B cell (primary cell): Measurements from ENCODE around the gene COL19A1. TPM values are rescaled to one million over a fixed set of nuclear protein-coding genes. Genes with fewer than 3 reads are reported as not detected.

Experiments used
- ATAC-seq: fragments of 200-7000 bp; cut with Tn5 transposase; one replicate; pipeline ENCODE4 v1.10.0; 2021; ENCODE audit warnings: low read depth, mild to moderate bottlenecking, moderate number of reproducible peaks, moderate library complexity
- CTCF ChIA-PET: fragments of 350-600 bp; sonication (Branson Sonifier 250); formaldehyde crosslinking; loops from one replicate; lab custom pipeline; 2021; ENCODE audit warnings: antibody characterized with exemption, inconsistent platforms; lab: Charles Lee
- POLR2A ChIA-PET: fragments of 350-600 bp; sonication (Branson Sonifier 250); formaldehyde crosslinking; loops from one replicate; lab custom pipeline; 2021; ENCODE audit warnings: antibody characterized with exemption; lab: Charles Lee
- DNase-seq: peaks from one replicate; pipeline ENCODE4 v3.0.0; 2013
- H2AFZ ChIP-seq: 2 replicates; pipeline ENCODE4 v1.6.1; 2012; ENCODE audit warnings: mild to moderate bottlenecking, low read depth, low read length; ENCODE audit not compliant: insufficient read depth, poor library complexity, severe bottlenecking
- H3K27ac ChIP-seq, 2 donors: 1 replicate in 1 of 2; 2 replicates in 1 of 2; pipeline ENCODE4 v1.5.1; 2012 to 2013; ENCODE audit warnings: low read length in 2 of 2, mild to moderate bottlenecking in 2 of 2, moderate library complexity in 1 of 2
- H3K27me3 ChIP-seq, 4 experiments: fragments of 200-600 bp in 1 of 4; sonication (generic) in 1 of 4; replicated peaks in 1 of 4; 1 replicate in 2 of 4; 2 replicates in 2 of 4; pipeline versions ENCODE4 v1.6.1 to v1.7.0; 2013 to 2016; ENCODE audit warnings: low read length in 3 of 4, mild to moderate bottlenecking in 2 of 4, mixed read lengths in 1 of 4, moderate library complexity in 1 of 4; ENCODE audit not compliant: insufficient read depth in 4 of 4, control insufficient read depth in 3 of 4; ENCODE audit errors: control extremely low read depth in 1 of 4
- H3K36me3 ChIP-seq, 2 experiments: replicated peaks in 1 of 2; 1 replicate in 1 of 2; 2 replicates in 1 of 2; pipeline versions ENCODE4 v1.6.1 to v1.7.1; 2013; ENCODE audit warnings: low read length in 1 of 2; ENCODE audit not compliant: insufficient read depth in 2 of 2, control insufficient read depth in 1 of 2; ENCODE audit errors: control extremely low read depth in 1 of 2, extremely low read depth in 1 of 2
- H3K4me1 ChIP-seq, 2 donors: fragments of 200-600 bp in 1 of 2; sonication (generic) in 1 of 2; 1 replicate in 1 of 2; 2 replicates in 1 of 2; pipeline versions ENCODE4 v1.5.1 to v1.6.1; 2013 to 2017; ENCODE audit warnings: low read length in 2 of 2; ENCODE audit not compliant: control insufficient read depth in 2 of 2, insufficient read depth in 2 of 2
- H3K4me2 ChIP-seq: replicated peaks from 2 replicates; pipeline ENCODE3; 2012; ENCODE audit warnings: mild to moderate bottlenecking, low read depth, low read length; ENCODE audit not compliant: poor library complexity, severe bottlenecking
- H3K4me3 ChIP-seq, 5 experiments: fragments of 200-600 bp in 1 of 5; sonication (generic) in 1 of 5; 1 replicate in 3 of 5; 2 replicates in 2 of 5; pipeline versions ENCODE4 v1.5.1 to v1.7.0; 2011 to 2016; ENCODE audit warnings: low read length in 4 of 5, mild to moderate bottlenecking in 4 of 5, low read depth in 2 of 5, control low read depth in 1 of 5, moderate library complexity in 1 of 5; ENCODE audit not compliant: insufficient read depth in 1 of 5; ENCODE audit errors: control extremely low read depth in 1 of 5, extremely low read depth in 1 of 5
- H3K79me2 ChIP-seq: fragments of 200-600 bp; sonication (generic); one replicate; pipeline ENCODE4 v1.6.0; 2016; ENCODE audit warnings: low read length; ENCODE audit not compliant: control insufficient read depth, insufficient read depth
- H3K9ac ChIP-seq: fragments of 200-600 bp; sonication (generic); 2 replicates; pipeline ENCODE4 v1.6.1; 2017; ENCODE audit warnings: mild to moderate bottlenecking, low read length, moderate library complexity
- H3K9me3 ChIP-seq, 3 donors: one replicate each; pipeline versions ENCODE4 v1.6.1 to v1.7.1; 2013; ENCODE audit warnings: low read length in 2 of 3; ENCODE audit not compliant: control insufficient read depth in 2 of 3, insufficient read depth in 1 of 3; ENCODE audit errors: control extremely low read depth in 1 of 3
- H4K20me1 ChIP-seq: 2 replicates; pipeline ENCODE4 v1.6.0; 2012; ENCODE audit warnings: mild to moderate bottlenecking, low read length; ENCODE audit not compliant: insufficient read depth, control insufficient read depth, poor library complexity, severe bottlenecking
- H3K27ac Mint-ChIP-seq: one replicate; pipeline ENCODE4 v1.8.0; 2021; ENCODE audit warnings: mixed read lengths
- H3K27me3 Mint-ChIP-seq: one replicate; pipeline ENCODE4 v1.8.0; 2021; ENCODE audit warnings: mixed read lengths
- H3K4me1 Mint-ChIP-seq: one replicate; pipeline ENCODE4 v1.8.0; 2021; ENCODE audit warnings: mixed read lengths
- H3K4me3 Mint-ChIP-seq: one replicate; pipeline ENCODE4 v1.8.0; 2021; ENCODE audit warnings: mixed read lengths
- H3K9me3 Mint-ChIP-seq: one replicate; pipeline ENCODE4 v1.8.0; 2022; ENCODE audit warnings: mixed read lengths; ENCODE audit not compliant: insufficient read depth
- EZH2 ChIP-seq: IDR thresholded peaks from 2 replicates; pipeline ENCODE4 v1.6.1; 2012; ENCODE audit warnings: borderline replicate concordance, low read depth, mild to moderate bottlenecking, moderate library complexity, low read length; ENCODE audit not compliant: insufficient read depth, poor library complexity, severe bottlenecking
- WGBS: methylation state at CpG from one replicate; pipeline ENCODE4 v1.1.5; 2013; ENCODE audit warnings: missing lambda C conversion rate; ENCODE audit not compliant: insufficient coverage; 5-methylcytosine and 5-hydroxymethylcytosine counted together
- intact Hi-C: fragments of 100-400 bp; cut with micrococcal nuclease; formaldehyde crosslinking; loops from one replicate; pipeline ENCODE4 v1.10.0; 2022
- polyA plus RNA-seq: library from polyadenylated mRNA; depleted of rRNA; stranded (reverse); fragments of >200 nt; gene quantifications from 2 replicates; pipeline ENCODE4 v1.2.3, GENCODE V29; 2012
- total RNA-seq, 2 donors: library from RNA; stranded (reverse); fragments of 120-200 nt in 1 of 2; gene quantifications; 1 replicate in 1 of 2; 2 replicates in 1 of 2; pipeline versions ENCODE4 v1.2.3 to v1.2.4, GENCODE V29; 2013 to 2022
- TF ChIP-seq, protein P1 (sequence below): fragments of 200-600 bp; IDR thresholded peaks from one replicate; pipeline ENCODE4 v1.8.0; 2022; ENCODE audit warnings: antibody characterized with exemption, mild to moderate bottlenecking

COL19A1 gene
- total and polyA plus RNA-seq, 2 donors (not counting 1 experiment from before 2014, with no cell fraction given) = 14.6 to 61.4 TPM

- Histone ChIP-seq H3K4me1 (peaks cover 0 to 10% of the 10 kb centered on the region in 2 donors), H3K4me3 (no peak overlapping the region), H3K9ac (no peak overlapping the region), H3K27ac (peak overlapping the region in 1 of 2 donors; percentile 25), H3K9me3 (peaks cover 0 to 6% (median 0%) of the 10 kb centered on the region in 3 donors), H2AFZ (no peak overlapping the region), H3K79me2 (peaks cover 32% of the 10 kb centered on the region), H4K20me1 (no peaks in the 10 kb centered on the region), H3K36me3 (peaks cover 11 to 57% of the 10 kb centered on the region in 2 experiments), H3K27me3 (no peaks in the 10 kb centered on the region), H3K4me2 (no peak overlapping the region)
- POLR2A ChIA-PET = no interaction called here
- no peak for DNase-seq
- intact Hi-C loops = no loop called here
- WGBS = no CpG with 5 or more reads among the region's 2 CpGs
- TF ChIP-seq EZH2 = no peak
- TF ChIP-seq, protein P1, sequence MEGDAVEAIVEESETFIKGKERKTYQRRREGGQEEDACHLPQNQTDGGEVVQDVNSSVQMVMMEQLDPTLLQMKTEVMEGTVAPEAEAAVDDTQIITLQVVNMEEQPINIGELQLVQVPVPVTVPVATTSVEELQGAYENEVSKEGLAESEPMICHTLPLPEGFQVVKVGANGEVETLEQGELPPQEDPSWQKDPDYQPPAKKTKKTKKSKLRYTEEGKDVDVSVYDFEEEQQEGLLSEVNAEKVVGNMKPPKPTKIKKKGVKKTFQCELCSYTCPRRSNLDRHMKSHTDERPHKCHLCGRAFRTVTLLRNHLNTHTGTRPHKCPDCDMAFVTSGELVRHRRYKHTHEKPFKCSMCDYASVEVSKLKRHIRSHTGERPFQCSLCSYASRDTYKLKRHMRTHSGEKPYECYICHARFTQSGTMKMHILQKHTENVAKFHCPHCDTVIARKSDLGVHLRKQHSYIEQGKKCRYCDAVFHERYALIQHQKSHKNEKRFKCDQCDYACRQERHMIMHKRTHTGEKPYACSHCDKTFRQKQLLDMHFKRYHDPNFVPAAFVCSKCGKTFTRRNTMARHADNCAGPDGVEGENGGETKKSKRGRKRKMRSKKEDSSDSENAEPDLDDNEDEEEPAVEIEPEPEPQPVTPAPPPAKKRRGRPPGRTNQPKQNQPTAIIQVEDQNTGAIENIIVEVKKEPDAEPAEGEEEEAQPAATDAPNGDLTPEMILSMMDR = no peak
- ATAC-seq = no peak
- Mint-ChIP-seq H3K9me3 (no peaks in the 10 kb centered on the region), H3K4me1 (peaks cover 10% of the 10 kb centered on the region), H3K4me3 (no peak overlapping the region), H3K27me3 (no peaks in the 10 kb centered on the region), H3K27ac (no peak overlapping the region)
- CTCF ChIA-PET = interaction anchor here (0.9 kb wide), 1 partner anchor 34 kb away, joined by 3 read pairs; no protein-coding TSS in a partner anchor
Measured at GRCh38 chr6:69900869-69901268, 34.5 kb downstream of the COL19A1 start.

- no peak for ATAC-seq
- intact Hi-C loops = no loop called here
- peaks cover 16 to 62% of the 10 kb centered on the region in 2 experiments for H3K36me3 ChIP-seq
- H4K20me1 ChIP-seq = no peaks in the 10 kb centered on the region
- Mint-ChIP-seq H3K9me3 (no peaks in the 10 kb centered on the region), H3K4me3 (no peak overlapping the region), H3K4me1 (peaks cover 8% of the 10 kb centered on the region), H3K27ac (no peak overlapping the region), H3K27me3 (no peaks in the 10 kb centered on the region)
- no peak for TF ChIP-seq EZH2
- TF ChIP-seq, protein P1 = no peak
- H3K4me3 ChIP-seq = no peak overlapping the region
- DNase-seq = no peak
- no peak overlapping the region for H3K27ac ChIP-seq
- POLR2A ChIA-PET = no interaction called here
- no peaks in the 10 kb centered on the region for H3K27me3 ChIP-seq
- peaks cover 0 to 10% of the 10 kb centered on the region in 2 donors for H3K4me1 ChIP-seq
- no peak overlapping the region for H2AFZ ChIP-seq
- CTCF ChIA-PET = interaction anchor here (0.9 kb wide), 1 partner anchor 35 kb away, joined by 3 read pairs; no protein-coding TSS in a partner anchor
- 100% methylated on average over 2 of the region's 3 CpGs for WGBS
- H3K79me2 ChIP-seq = peaks cover 32% of the 10 kb centered on the region
- peaks cover 0 to 1% (median 0%) of the 10 kb centered on the region in 3 donors for H3K9me3 ChIP-seq
- no peak overlapping the region for H3K4me2 ChIP-seq
- H3K9ac ChIP-seq = no peak overlapping the region
Measured at GRCh38 chr6:69901361-69901760, 35.0 kb downstream of the COL19A1 start.
